HCT116 (cell line): ENCODE measurements around the gene ATPAF1. TPM values are rescaled to one million over a fixed set of nuclear protein-coding genes. Genes with fewer than 3 reads are reported as not detected.

Source experiments
- ATAC-seq: fragments of 200-7000 bp; cut with Tn5 transposase; 2 replicates; pipeline ENCODE4 v1.9.1; 2020; ENCODE audit warnings: mild to moderate bottlenecking, moderate library complexity
- BruUV-seq: library from RNA; stranded (reverse); fragments of 400-500 nt; replicated peaks from 2 replicates; lab custom pipeline; 2021; lab: Mats Ljungman, UMichigan
- CTCF ChIA-PET: fragments of 300-600 bp; sonication (Branson Sonifier 250); formaldehyde crosslinking; loops from one replicate; lab custom pipeline; 2021; ENCODE audit warnings: antibody characterized with exemption; lab: Charles Lee
- POLR2A ChIA-PET: fragments of 300-600, 350-600 bp; sonication (Branson Sonifier 250); formaldehyde crosslinking; loops from one replicate; lab custom pipeline; 2021; ENCODE audit warnings: antibody characterized with exemption; lab: Charles Lee
- RAD21 ChIA-PET, 2 experiments: fragments of 300-600 bp; sonication (Branson Sonifier 250); formaldehyde crosslinking; loops; one replicate each; lab custom pipeline; 2023; ENCODE audit warnings: low total read pairs in 2 of 2; ENCODE audit not compliant: uncharacterized antibody in 2 of 2, unreplicated experiment in 2 of 2, low non-redundant PET in 1 of 2; lab: Charles Lee
- DNase-seq: peaks from one replicate; pipeline ENCODE4 v3.0.0-alpha.2; 2010; ENCODE audit warnings: low read depth, low spot score
- H2AFZ ChIP-seq: fragments of 200-600 bp; shearing (Covaris generic), sonication (generic); 2 replicates; pipeline ENCODE4 v1.6.1; 2017; ENCODE audit warnings: low read depth, mixed run types, mixed read lengths, antibody characterized with exemption, low read length; ENCODE audit not compliant: poor library complexity, severe bottlenecking
- H3K27ac ChIP-seq: 2 replicates; pipeline ENCODE4 v1.5.1; 2012; ENCODE audit warnings: low read depth, low read length
- H3K27me3 ChIP-seq: fragments of 200-600 bp; sonication (generic); 2 replicates; pipeline ENCODE4 v1.6.1; 2016; ENCODE audit warnings: mixed run types, low read length, mixed read lengths; ENCODE audit not compliant: insufficient read depth
- H3K36me3 ChIP-seq, 2 experiments: fragments of 200-500 bp in 1 of 2; fragments of 200-600 bp in 1 of 2; sonication (Bioruptor generic) in 1 of 2; sonication (generic) in 1 of 2; 2 replicates each; pipeline versions ENCODE4 v1.5.1 to v1.6.1; 2014 to 2016; ENCODE audit warnings: low read length in 2 of 2, inconsistent platforms in 1 of 2, mixed read lengths in 1 of 2, mixed run types in 1 of 2; ENCODE audit not compliant: insufficient read depth in 2 of 2, control insufficient read depth in 1 of 2
- H3K4me1 ChIP-seq, 2 experiments: fragments of 200-600 bp in 1 of 2; sonication (generic) in 1 of 2; 2 replicates each; pipeline versions ENCODE4 v1.5.1 to v1.6.1; 2012 to 2017; ENCODE audit warnings: low read length in 2 of 2, inconsistent platforms in 1 of 2, mild to moderate bottlenecking in 1 of 2, mixed read lengths in 1 of 2, mixed run types in 1 of 2, moderate library complexity in 1 of 2; ENCODE audit not compliant: insufficient read depth in 2 of 2, control insufficient read depth in 1 of 2
- H3K4me2 ChIP-seq: fragments of 200-600 bp; sonication (generic); 2 replicates; pipeline ENCODE4 v1.6.1; 2017; ENCODE audit warnings: mixed run types, low read length, mixed read lengths
- H3K4me3 ChIP-seq, 2 experiments: fragments of 200-600 bp in 1 of 2; sonication (generic) in 1 of 2; replicated peaks in 1 of 2; 2 replicates each; pipeline ENCODE4 v1.5.1; 2011 to 2016; ENCODE audit warnings: low read length in 2 of 2, control low read depth in 1 of 2, low read depth in 1 of 2, mild to moderate bottlenecking in 1 of 2, mixed read lengths in 1 of 2, mixed run types in 1 of 2
- H3K79me2 ChIP-seq: fragments of 200-600 bp; sonication (generic); 2 replicates; pipeline ENCODE4 v1.6.1; 2017; ENCODE audit warnings: mild to moderate bottlenecking, mixed run types, low read length, moderate library complexity, mixed read lengths; ENCODE audit not compliant: insufficient read depth
- H3K9ac ChIP-seq: fragments of 200-600 bp; sonication (generic); 2 replicates; pipeline ENCODE4 v1.6.1; 2016; ENCODE audit warnings: low read length, mixed read lengths
- H3K9me2 ChIP-seq: fragments of 200-600 bp; sonication (generic), shearing (Covaris generic); 2 replicates; pipeline ENCODE4 v1.6.1; 2017; ENCODE audit warnings: mixed run types, mild to moderate bottlenecking, moderate library complexity; ENCODE audit not compliant: insufficient read depth
- H3K9me3 ChIP-seq, 2 experiments: fragments of 200-500 bp in 1 of 2; fragments of 200-600 bp in 1 of 2; sonication (Bioruptor generic) in 1 of 2; sonication (generic) in 1 of 2; 2 replicates each; pipeline ENCODE4 v1.6.1; 2014 to 2017; ENCODE audit warnings: low read length in 2 of 2, mixed read lengths in 2 of 2, inconsistent platforms in 1 of 2, low read depth in 1 of 2, mild to moderate bottlenecking in 1 of 2, mixed run types in 1 of 2, moderate library complexity in 1 of 2; ENCODE audit not compliant: control insufficient read depth in 1 of 2, insufficient read depth in 1 of 2
- H4K20me1 ChIP-seq: fragments of 200-600 bp; sonication (generic), shearing (Covaris generic); 2 replicates; pipeline ENCODE4 v1.6.1; 2017; ENCODE audit warnings: mixed run types, mild to moderate bottlenecking, moderate library complexity; ENCODE audit not compliant: insufficient read depth
- ELF1 ChIP-seq: IDR thresholded peaks from 2 replicates; pipeline ENCODE4 v1.6.1; 2012; ENCODE audit warnings: low read depth, borderline replicate concordance
- EZH2phosphoT487 ChIP-seq: fragments of 200-600 bp; IDR thresholded peaks from 2 replicates; pipeline ENCODE4 v1.6.1; 2018; ENCODE audit warnings: antibody characterized with exemption, borderline replicate concordance
- FOSL1 ChIP-seq: IDR thresholded peaks from 2 replicates; pipeline ENCODE4 v1.6.1; 2012; ENCODE audit warnings: low read depth
- JUND ChIP-seq: IDR thresholded peaks from 2 replicates; pipeline ENCODE4 v1.6.1; 2012
- MAX ChIP-seq: IDR thresholded peaks from 2 replicates; pipeline ENCODE4 v1.6.1; 2012
- POLR2AphosphoS5 ChIP-seq: IDR thresholded peaks from 2 replicates; pipeline ENCODE4 v1.6.1; 2011; ENCODE audit warnings: mild to moderate bottlenecking, low read depth, low read length, moderate library complexity
- RAD21 ChIP-seq: IDR thresholded peaks from 2 replicates; pipeline ENCODE4 v1.6.1; 2012; ENCODE audit warnings: low read depth, mild to moderate bottlenecking
- REST ChIP-seq: IDR thresholded peaks from 2 replicates; pipeline ENCODE4 v1.6.1; 2012; ENCODE audit warnings: low read depth
- SP1 ChIP-seq: IDR thresholded peaks from 2 replicates; pipeline ENCODE4 v1.6.1; 2012; ENCODE audit warnings: low read depth
- YY1 ChIP-seq: IDR thresholded peaks from 2 replicates; pipeline ENCODE4 v1.6.1; 2011; ENCODE audit warnings: low read length, low read depth, moderate library complexity, mild to moderate bottlenecking; ENCODE audit not compliant: insufficient replicate concordance; ENCODE audit errors: extremely low read depth
- ZFX ChIP-seq: fragments of 450-650 bp; IDR thresholded peaks from 2 replicates; pipeline ENCODE4 v1.6.1; 2017
- intact Hi-C: fragments of 100-400 bp; cut with micrococcal nuclease; formaldehyde crosslinking; loops from 2 replicates; pipeline ENCODE4 v1.10.0; 2022
- total RNA-seq: library from RNA; stranded (reverse); gene quantifications from one replicate; pipeline ENCODE4 v1.2.1, GENCODE V29; 2021; ENCODE audit not compliant: unreplicated experiment
- TF ChIP-seq, protein P1 (sequence below): IDR thresholded peaks from 2 replicates; pipeline ENCODE4 v1.6.1; 2011; ENCODE audit warnings: mild to moderate bottlenecking, low read length, moderate library complexity; ENCODE audit not compliant: insufficient replicate concordance; ENCODE audit errors: extremely low read depth

ATPAF1 gene
- total RNA-seq, 1 experiment from 2014 or later, result 35.5 TPM

GRCh38 chr1:46653405-46653958 lies 14.7 kb downstream of the ATPAF1 start:
- H3K36me3 ChIP-seq, result peaks cover 13 to 27% of the 10 kb centered on the region in 2 experiments; a peak in 3 of 4 replicates
- no peak overlapping the region for H3K4me3 ChIP-seq
- ChIA-PET CTCF (no interaction called here), POLR2A (no interaction called here), RAD21 (no interaction called here)
- H2AFZ ChIP-seq, result no peak overlapping the region
- no peak overlapping the region for H3K4me2 ChIP-seq
- H3K9me2 ChIP-seq, result no peaks in the 10 kb centered on the region
- ATAC-seq, result no peak
- no TSS peak for BruUV-seq
- no peaks in the 10 kb centered on the region for H3K4me1 ChIP-seq
- H3K9ac ChIP-seq, result no peak overlapping the region
- H3K9me3 ChIP-seq, result no peaks in the 10 kb centered on the region
- TF ChIP-seq EZH2phosphoT487 (no peak), SP1 (no peak), RAD21 (no peak)
- no peaks in the 10 kb centered on the region for H3K79me2 ChIP-seq
- H3K27ac ChIP-seq, result no peak overlapping the region
- intact Hi-C loops, result no loop called here
- H4K20me1 ChIP-seq, result no peaks in the 10 kb centered on the region
- H3K27me3 ChIP-seq, result no peaks in the 10 kb centered on the region
- no peak for DNase-seq

DNA sequence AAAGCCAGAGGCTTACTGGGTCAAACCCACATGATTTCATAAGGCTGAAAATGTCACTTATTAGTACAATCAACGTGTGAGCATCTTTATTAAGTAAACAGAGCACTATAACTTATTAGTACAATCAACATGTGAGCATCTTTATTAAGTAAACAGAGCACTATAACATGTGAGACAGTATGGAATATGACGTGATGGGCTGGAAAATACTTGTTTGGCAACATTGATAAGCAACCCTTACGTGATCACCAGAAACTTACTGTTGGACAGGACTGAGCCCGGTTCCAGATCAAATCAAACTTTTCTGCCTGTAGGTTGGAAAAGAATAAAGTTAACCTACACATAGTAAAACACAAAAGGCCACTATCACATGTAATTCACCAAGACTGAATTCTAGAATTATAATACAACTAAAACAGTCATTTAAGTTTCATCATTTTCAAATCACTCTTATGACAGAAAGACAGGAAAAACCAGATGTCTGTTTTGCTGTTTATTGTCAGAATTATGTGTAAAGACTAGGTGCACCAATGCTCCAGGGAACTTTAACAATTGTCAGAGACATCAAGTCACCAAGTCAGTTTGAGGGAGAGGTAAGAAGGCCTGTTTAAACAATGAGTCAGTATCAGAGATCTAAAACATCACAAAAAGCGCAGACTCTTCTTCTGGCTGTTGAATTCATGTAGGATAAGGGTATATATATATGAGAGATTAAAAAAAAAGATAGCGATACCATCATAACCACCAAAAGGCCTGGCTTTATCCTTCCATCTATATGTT lies 15.7 kb downstream of the ATPAF1 start:
- no peak overlapping the region for H3K4me2 ChIP-seq
- ATAC-seq (no peak), DNase-seq (no peak)
- no peaks in the 10 kb centered on the region for H4K20me1 ChIP-seq
- intact Hi-C loops, result no loop called here
- no peaks in the 10 kb centered on the region for H3K27me3 ChIP-seq
- H3K27ac ChIP-seq, result no peak overlapping the region
- no peak overlapping the region for H3K4me3 ChIP-seq
- H3K36me3 ChIP-seq, result peaks cover 5 to 27% of the 10 kb centered on the region in 2 experiments; a peak in 3 of 4 replicates
- RAD21 ChIA-PET, result no interaction called here
- H3K9me2 ChIP-seq, result no peaks in the 10 kb centered on the region
- BruUV-seq, result no TSS peak
- H3K9ac ChIP-seq, result no peak overlapping the region
- CTCF ChIA-PET, result no interaction called here
- no peaks in the 10 kb centered on the region for H3K79me2 ChIP-seq
- H3K9me3 ChIP-seq, result no peaks in the 10 kb centered on the region
- POLR2A ChIA-PET, result no interaction called here
- H3K4me1 ChIP-seq, result no peaks in the 10 kb centered on the region
- no peak overlapping the region for H2AFZ ChIP-seq
- TF ChIP-seq ELF1 (no peak), FOSL1 (no peak), REST (no peak), ZFX (no peak), YY1 (no peak), POLR2AphosphoS5 (no peak), MAX (no peak), SP1 (no peak), JUND (no peak)
- TF ChIP-seq, protein P1, sequence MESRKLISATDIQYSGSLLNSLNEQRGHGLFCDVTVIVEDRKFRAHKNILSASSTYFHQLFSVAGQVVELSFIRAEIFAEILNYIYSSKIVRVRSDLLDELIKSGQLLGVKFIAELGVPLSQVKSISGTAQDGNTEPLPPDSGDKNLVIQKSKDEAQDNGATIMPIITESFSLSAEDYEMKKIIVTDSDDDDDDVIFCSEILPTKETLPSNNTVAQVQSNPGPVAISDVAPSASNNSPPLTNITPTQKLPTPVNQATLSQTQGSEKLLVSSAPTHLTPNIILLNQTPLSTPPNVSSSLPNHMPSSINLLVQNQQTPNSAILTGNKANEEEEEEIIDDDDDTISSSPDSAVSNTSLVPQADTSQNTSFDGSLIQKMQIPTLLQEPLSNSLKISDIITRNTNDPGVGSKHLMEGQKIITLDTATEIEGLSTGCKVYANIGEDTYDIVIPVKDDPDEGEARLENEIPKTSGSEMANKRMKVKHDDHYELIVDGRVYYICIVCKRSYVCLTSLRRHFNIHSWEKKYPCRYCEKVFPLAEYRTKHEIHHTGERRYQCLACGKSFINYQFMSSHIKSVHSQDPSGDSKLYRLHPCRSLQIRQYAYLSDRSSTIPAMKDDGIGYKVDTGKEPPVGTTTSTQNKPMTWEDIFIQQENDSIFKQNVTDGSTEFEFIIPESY, result no peak
